Measurements from ENCODE around the gene KCNJ16.
"Not testable (repeated sequence)": the region's sequence is repeated elsewhere in the genome, so short reads cannot be mapped to it uniquely, and the experiment has no call there.

Gene KCNJ16

GRCh38 chr17:70074956-70075355 is at the start of gene KCNJ16:
KCNJ16 (plus strand) TSS chr17:70075225; CDS start chr17:70132088, 56,863 bp downstream.
- Mint-ChIP-seq H3K27me3 (peaks cover 2% of the 10 kb centered on the region), H3K4me1 (ENCODE audit: low read depth) (no peaks in the 10 kb centered on the region), H3K27ac (no peak within 1 kb of the TSS), H3K36me3 (no peaks in the 10 kb centered on the region), H3K4me3 (no peak within 1 kb of the TSS), H3K9me3 (ENCODE audit: low read depth) (no peaks in the 10 kb centered on the region)

DNA sequence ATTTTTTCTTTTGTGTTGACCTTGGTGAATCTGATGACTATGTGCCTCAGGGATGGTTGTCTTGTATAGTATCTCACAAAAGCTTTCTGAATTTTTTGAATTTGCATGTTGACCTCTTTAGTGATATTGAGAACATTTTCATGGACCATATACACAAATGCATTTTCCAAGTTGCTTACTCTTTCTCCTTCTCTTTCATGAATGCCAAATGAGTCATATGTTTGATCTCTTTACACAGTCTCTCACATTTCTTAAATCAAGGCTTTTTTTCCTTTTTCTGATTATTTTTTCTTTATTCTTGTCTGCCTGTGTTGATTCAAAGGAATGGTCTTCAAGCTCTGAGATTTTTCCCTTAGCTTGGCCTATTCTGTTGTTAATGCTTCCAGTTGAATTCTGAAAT is 46.6 kb upstream of the KCNJ16 start:
- Mint-ChIP-seq H3K27me3 (no peaks in the 10 kb centered on the region), H3K4me1 (ENCODE audit: low read depth) (no peaks in the 10 kb centered on the region), H3K9me3 (ENCODE audit: low read depth) (no peaks in the 10 kb centered on the region), H3K36me3 (no peaks in the 10 kb centered on the region), H3K27ac (no peak overlapping the region), H3K4me3 (no peak overlapping the region)

- H3K4me1 Mint-ChIP-seq (ENCODE audit: low read depth) = no peaks in the 10 kb centered on the region
- no peaks in the 10 kb centered on the region for H3K9me3 Mint-ChIP-seq (ENCODE audit: low read depth)
- no peaks in the 10 kb centered on the region for H3K36me3 Mint-ChIP-seq
- no peak overlapping the region for H3K4me3 Mint-ChIP-seq
- no peak overlapping the region for H3K27ac Mint-ChIP-seq
- no peaks in the 10 kb centered on the region for H3K27me3 Mint-ChIP-seq
These were observed 45.9 kb upstream of the KCNJ16 start for GRCh38 chr17:70028978-70029767.

DNA sequence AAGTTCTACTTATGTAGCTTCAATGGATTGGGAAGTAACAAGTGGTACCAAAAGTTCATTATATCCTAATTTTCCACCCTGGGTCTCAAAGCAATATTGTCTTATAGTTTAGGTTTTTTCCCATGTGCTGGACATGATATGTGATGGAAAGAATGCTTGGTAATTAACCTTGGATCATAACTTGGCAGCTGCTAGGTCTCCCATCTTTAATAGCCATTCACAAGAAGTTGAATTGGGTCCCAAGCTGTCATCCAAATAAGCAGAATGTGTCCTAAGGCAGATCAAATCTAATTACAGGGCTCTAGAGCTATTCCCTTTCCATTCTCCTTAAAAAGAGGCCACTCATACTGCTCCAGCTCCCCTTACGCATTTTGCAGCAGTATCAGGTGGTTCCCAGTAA is 44.7 kb upstream of the KCNJ16 start:
- Mint-ChIP-seq H3K4me1 (ENCODE audit: low read depth) (no peaks in the 10 kb centered on the region), H3K36me3 (no peaks in the 10 kb centered on the region), H3K4me3 (no peak overlapping the region), H3K9me3 (ENCODE audit: low read depth) (no peaks in the 10 kb centered on the region), H3K27ac (no peak overlapping the region), H3K27me3 (no peaks in the 10 kb centered on the region)

DNA sequence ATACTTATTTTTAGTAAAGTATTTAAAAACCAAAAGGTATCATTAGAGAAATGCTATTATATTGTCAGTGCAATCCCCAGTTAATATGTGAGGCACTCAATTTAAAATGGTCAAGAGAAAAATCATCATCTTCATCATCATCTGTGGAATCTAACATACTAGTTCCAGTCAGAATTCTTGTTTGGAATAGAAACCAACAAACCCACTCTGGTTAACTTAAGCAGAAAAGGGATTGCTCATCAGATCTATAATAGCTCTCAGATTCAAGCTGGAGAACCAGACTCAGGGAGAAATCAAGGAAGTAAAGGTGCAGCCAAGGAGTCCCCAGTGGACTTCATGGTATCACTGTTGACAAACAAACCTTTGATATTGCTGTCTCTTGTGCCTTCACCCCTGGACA is 43.7 kb upstream of the KCNJ16 start:
- H3K9me3 Mint-ChIP-seq (ENCODE audit: low read depth) = no peaks in the 10 kb centered on the region
- no peak overlapping the region for H3K27ac Mint-ChIP-seq
- H3K27me3 Mint-ChIP-seq = no peaks in the 10 kb centered on the region
- H3K4me1 Mint-ChIP-seq (ENCODE audit: low read depth) = no peaks in the 10 kb centered on the region
- H3K36me3 Mint-ChIP-seq = no peaks in the 10 kb centered on the region
- no peak overlapping the region for H3K4me3 Mint-ChIP-seq

- H3K9me3 Mint-ChIP-seq (ENCODE audit: low read depth) = no peaks in the 10 kb centered on the region
- H3K4me3 Mint-ChIP-seq = no peak overlapping the region
- no peaks in the 10 kb centered on the region for H3K4me1 Mint-ChIP-seq (ENCODE audit: low read depth)
- no peaks in the 10 kb centered on the region for H3K36me3 Mint-ChIP-seq
- no peak overlapping the region for H3K27ac Mint-ChIP-seq
- H3K27me3 Mint-ChIP-seq = no peaks in the 10 kb centered on the region
These were observed 41.9 kb upstream of the KCNJ16 start for GRCh38 chr17:70033165-70033564.

GRCh38 chr17:70034158-70034557 is 40.9 kb upstream of the KCNJ16 start:
- no peaks in the 10 kb centered on the region for H3K4me1 Mint-ChIP-seq (ENCODE audit: low read depth)
- no peaks in the 10 kb centered on the region for H3K27me3 Mint-ChIP-seq
- no peak overlapping the region for H3K27ac Mint-ChIP-seq
- no peaks in the 10 kb centered on the region for H3K36me3 Mint-ChIP-seq
- H3K9me3 Mint-ChIP-seq (ENCODE audit: low read depth) = no peaks in the 10 kb centered on the region
- H3K4me3 Mint-ChIP-seq = no peak overlapping the region

GRCh38 chr17:70037498-70037897 is 37.5 kb upstream of the KCNJ16 start:
- H3K27me3 Mint-ChIP-seq = no peaks in the 10 kb centered on the region
- H3K4me1 Mint-ChIP-seq (ENCODE audit: low read depth) = no peaks in the 10 kb centered on the region
- H3K27ac Mint-ChIP-seq = no peak overlapping the region
- no peaks in the 10 kb centered on the region for H3K36me3 Mint-ChIP-seq
- no peaks in the 10 kb centered on the region for H3K9me3 Mint-ChIP-seq (ENCODE audit: low read depth)
- H3K4me3 Mint-ChIP-seq = no peak overlapping the region

GRCh38 chr17:70040336-70040735 is 34.7 kb upstream of the KCNJ16 start:
- no peak overlapping the region for H3K27ac Mint-ChIP-seq
- no peak overlapping the region for H3K4me3 Mint-ChIP-seq
- H3K9me3 Mint-ChIP-seq (ENCODE audit: low read depth) = no peaks in the 10 kb centered on the region
- no peaks in the 10 kb centered on the region for H3K4me1 Mint-ChIP-seq (ENCODE audit: low read depth)
- H3K27me3 Mint-ChIP-seq = peaks cover 2% of the 10 kb centered on the region
- H3K36me3 Mint-ChIP-seq = no peaks in the 10 kb centered on the region

GRCh38 chr17:70041061-70041460 is 34.0 kb upstream of the KCNJ16 start:
- no peak overlapping the region for H3K4me3 Mint-ChIP-seq
- H3K27me3 Mint-ChIP-seq = peaks cover 2% of the 10 kb centered on the region
- no peak overlapping the region for H3K27ac Mint-ChIP-seq
- no peaks in the 10 kb centered on the region for H3K4me1 Mint-ChIP-seq (ENCODE audit: low read depth)
- H3K9me3 Mint-ChIP-seq (ENCODE audit: low read depth) = no peaks in the 10 kb centered on the region
- no peaks in the 10 kb centered on the region for H3K36me3 Mint-ChIP-seq

GRCh38 chr17:70041540-70041939 is 33.5 kb upstream of the KCNJ16 start:
- H3K27ac Mint-ChIP-seq = no peak overlapping the region
- H3K36me3 Mint-ChIP-seq = no peaks in the 10 kb centered on the region
- H3K9me3 Mint-ChIP-seq (ENCODE audit: low read depth) = no peaks in the 10 kb centered on the region
- no peak overlapping the region for H3K4me3 Mint-ChIP-seq
- no peaks in the 10 kb centered on the region for H3K4me1 Mint-ChIP-seq (ENCODE audit: low read depth)
- peaks cover 4% of the 10 kb centered on the region for H3K27me3 Mint-ChIP-seq

DNA sequence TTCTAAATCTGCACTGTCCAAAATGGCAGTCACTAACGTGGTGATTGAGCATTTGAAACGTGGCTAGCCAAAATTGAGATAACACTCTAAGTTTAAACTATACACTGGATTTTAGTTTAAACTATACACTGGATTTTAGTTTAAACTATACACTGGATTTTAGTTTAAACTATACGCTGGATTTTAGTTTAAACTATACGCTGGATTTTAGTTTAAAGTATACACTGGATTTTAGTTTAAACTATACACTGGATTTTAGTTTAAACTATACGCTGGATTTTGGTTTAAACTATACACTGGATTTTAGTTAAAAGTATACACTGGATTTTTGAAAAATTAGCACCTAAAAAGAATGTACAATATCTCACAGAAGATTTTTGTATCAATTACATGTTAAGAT is 29.2 kb upstream of the KCNJ16 start:
- H3K27ac Mint-ChIP-seq; H3K4me1 Mint-ChIP-seq (ENCODE audit: low read depth); H3K9me3 Mint-ChIP-seq (ENCODE audit: low read depth); H3K4me3 Mint-ChIP-seq; H3K27me3 Mint-ChIP-seq; H3K36me3 Mint-ChIP-seq: not testable (repeated sequence)

- H3K9me3 Mint-ChIP-seq (ENCODE audit: low read depth) = no peaks in the 10 kb centered on the region
- no peak overlapping the region for H3K4me3 Mint-ChIP-seq
- peaks cover 4% of the 10 kb centered on the region for H3K27me3 Mint-ChIP-seq
These were observed 27.2 kb upstream of the KCNJ16 start for GRCh38 chr17:70047619-70048419.

GRCh38 chr17:70049801-70050591 is 25.0 kb upstream of the KCNJ16 start:
- Mint-ChIP-seq H3K27me3 (peaks cover 2% of the 10 kb centered on the region), H3K4me3 (no peak overlapping the region), H3K9me3 (ENCODE audit: low read depth) (no peaks in the 10 kb centered on the region), H3K27ac (no peak overlapping the region), H3K4me1 (ENCODE audit: low read depth) (no peaks in the 10 kb centered on the region), H3K36me3 (no peaks in the 10 kb centered on the region)

More at GRCh38 chr17:70047619-70048419, 27.2 kb upstream of the KCNJ16 start:
- Mint-ChIP-seq H3K4me1 (ENCODE audit: low read depth) (no peaks in the 10 kb centered on the region), H3K36me3 (no peaks in the 10 kb centered on the region), H3K27ac (no peak overlapping the region)

- H3K36me3 Mint-ChIP-seq = no peaks in the 10 kb centered on the region
- H3K27ac Mint-ChIP-seq = no peak overlapping the region
These were observed 24.1 kb upstream of the KCNJ16 start for GRCh38 chr17:70050931-70051330.

More at GRCh38 chr17:70050931-70051330, 24.1 kb upstream of the KCNJ16 start:
- H3K9me3 Mint-ChIP-seq (ENCODE audit: low read depth) = no peaks in the 10 kb centered on the region
- H3K4me1 Mint-ChIP-seq (ENCODE audit: low read depth) = no peaks in the 10 kb centered on the region
- H3K4me3 Mint-ChIP-seq = no peak overlapping the region
- peaks cover 2% of the 10 kb centered on the region for H3K27me3 Mint-ChIP-seq

Measured in activated naive CD8-positive, alpha-beta T cell (primary cell).